Dermis microvascular lymphatic vessel endothelial cell (primary cell): ENCODE data around the gene GLOD5. TPM values are rescaled to one million over a fixed set of nuclear protein-coding genes. Genes with fewer than 3 reads are reported as not detected.
"Not testable (repeated sequence)": the region's sequence is repeated elsewhere in the genome, so short reads cannot be mapped to it uniquely, and the experiment has no call there.

ENCODE experiments used
- DNase-seq, 2 donors: peaks; one replicate each; pipeline versions ENCODE4 v3.0.0 to v3.0.0-alpha.2; 2010; ENCODE audit warnings: low read depth in 2 of 2
- total RNA-seq: library from RNA; depleted of rRNA; stranded (reverse); fragments of >200 nt; gene quantifications from 2 replicates; pipeline ENCODE4 v1.2.1, GENCODE V29; 2014

Gene GLOD5
- total RNA-seq, 1 donor from 2014 or later = not detected

DNA sequence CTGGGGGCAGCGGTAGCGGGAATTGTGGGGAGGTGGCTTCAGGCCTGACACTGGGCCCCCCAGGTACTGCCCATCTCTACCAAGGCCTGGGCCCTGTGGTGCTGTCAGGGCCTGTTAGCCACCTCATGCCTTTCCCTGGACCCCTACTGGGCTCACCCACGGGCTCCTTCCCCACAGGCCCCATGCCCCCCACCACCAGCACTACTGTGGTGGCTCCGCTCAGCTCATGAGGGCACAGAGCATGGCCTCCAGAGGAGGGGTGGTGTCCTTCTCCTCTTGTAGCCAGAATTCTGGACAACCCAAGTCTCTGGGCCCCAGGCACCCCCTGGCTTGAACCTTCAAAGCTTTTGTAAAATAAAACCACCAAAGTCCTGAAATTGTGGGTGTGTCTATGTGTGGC is 32.4 kb downstream of the GLOD5 start:
- DNase-seq = no peak

DNA sequence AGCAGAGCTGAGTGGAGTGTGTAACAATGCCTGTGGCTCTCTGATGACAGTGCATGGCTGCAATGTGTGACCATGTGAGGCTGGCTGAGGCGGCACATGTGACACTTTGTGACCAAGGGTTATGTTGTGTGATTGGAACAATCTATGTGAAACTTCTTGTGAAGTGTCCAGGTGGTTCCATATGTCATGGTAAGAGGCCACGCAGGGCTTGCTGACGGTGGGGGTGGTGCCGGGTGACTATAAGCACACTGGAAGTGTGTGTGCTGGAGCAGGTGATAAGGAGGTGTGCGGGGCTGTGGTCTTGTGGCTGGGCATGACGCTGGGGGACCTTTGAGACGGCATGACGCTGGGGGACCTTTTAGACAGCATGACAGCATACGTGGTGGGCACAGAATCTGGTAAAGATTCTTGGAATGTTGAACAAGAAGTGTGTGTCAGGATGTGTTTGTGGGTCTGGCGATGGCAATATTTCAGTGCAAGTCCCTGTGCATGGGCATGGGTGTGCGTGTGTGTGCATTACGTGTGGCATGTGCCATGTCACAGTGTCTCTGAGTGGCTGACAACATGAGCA is 32.9 kb downstream of the GLOD5 start:
- no peak for DNase-seq

DNA sequence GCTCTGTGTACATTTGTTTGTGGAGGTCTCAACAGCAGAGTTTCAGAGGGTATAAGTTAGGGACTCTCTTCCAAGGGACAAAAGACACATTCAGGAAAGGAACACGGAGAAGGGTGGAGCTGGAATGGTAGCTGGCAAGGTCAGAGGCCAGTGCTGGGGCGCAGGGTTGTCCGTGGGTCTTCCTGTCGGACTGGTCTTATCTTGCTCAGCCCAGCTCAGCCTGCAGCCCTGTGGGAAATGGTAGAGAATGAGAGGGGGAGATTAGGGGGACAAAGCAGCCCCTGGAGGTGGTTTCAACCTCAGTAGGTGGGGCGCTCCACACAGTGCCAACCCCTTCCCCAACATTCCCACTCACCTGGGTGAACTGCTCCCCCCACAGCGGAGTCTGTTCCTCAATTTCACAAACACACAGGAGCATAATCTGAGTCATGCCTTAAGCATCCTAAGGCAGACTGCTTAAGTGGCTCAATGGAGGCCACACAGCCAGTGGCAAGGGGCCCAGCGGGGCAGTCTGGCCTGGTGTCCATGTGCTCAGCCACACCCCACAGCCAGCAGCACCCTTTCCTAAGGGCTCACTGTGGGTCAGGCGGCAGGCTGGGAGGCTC is 33.5 kb downstream of the GLOD5 start:
- no peak for DNase-seq

DNA sequence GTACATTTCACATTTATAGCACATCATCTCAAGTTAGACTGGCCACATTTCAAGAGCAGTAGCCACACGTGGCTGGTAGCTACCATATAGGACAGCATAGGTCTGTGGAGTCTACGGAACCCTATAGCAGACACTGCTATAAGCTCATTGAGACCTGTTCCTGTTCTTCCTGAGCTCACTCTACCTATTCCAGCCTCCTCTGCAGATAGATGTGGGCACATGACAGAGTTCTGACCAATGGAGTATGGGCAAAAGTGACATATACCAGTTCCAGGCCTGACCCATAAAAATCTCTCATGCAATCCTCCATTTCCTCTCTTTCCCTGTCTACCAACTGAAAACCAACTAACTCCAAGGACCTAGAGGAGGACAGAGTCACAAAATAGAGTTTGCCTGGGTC is 36.8 kb downstream of the GLOD5 start:
- DNase-seq = no peak

DNA sequence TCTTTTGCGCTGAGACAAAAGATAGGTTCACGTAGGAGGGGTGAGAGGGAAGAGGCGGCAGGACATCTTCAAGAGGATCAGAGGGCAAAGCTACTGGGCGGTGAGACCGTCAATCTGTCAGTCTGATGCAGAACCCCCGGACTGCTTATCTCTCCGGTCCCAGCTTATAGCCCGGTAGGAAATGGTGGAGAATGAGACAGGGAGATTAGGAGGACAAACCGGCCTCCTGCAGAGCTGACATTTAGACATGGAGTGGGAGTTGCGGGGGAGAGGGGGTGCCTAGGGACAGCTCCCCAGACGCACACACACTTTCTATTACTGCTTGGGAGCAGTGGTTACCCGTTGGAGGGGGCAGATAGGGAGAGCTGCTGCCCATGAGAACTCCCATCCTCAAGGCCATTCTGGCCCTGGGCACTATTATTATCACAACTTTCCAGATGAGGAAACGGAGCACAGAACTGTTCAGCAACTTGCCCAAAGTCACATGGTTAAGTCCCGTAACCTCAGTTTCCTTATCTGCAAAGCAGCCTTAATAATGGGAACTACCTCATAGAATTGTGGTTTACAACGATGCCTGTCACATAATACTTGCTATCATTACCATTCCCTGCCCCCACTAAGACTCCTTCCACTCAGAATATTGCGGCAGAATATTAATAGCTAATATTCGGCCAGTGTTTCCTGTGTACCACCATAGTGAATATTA is 39.2 kb downstream of the GLOD5 start:
- no peak for DNase-seq

DNA sequence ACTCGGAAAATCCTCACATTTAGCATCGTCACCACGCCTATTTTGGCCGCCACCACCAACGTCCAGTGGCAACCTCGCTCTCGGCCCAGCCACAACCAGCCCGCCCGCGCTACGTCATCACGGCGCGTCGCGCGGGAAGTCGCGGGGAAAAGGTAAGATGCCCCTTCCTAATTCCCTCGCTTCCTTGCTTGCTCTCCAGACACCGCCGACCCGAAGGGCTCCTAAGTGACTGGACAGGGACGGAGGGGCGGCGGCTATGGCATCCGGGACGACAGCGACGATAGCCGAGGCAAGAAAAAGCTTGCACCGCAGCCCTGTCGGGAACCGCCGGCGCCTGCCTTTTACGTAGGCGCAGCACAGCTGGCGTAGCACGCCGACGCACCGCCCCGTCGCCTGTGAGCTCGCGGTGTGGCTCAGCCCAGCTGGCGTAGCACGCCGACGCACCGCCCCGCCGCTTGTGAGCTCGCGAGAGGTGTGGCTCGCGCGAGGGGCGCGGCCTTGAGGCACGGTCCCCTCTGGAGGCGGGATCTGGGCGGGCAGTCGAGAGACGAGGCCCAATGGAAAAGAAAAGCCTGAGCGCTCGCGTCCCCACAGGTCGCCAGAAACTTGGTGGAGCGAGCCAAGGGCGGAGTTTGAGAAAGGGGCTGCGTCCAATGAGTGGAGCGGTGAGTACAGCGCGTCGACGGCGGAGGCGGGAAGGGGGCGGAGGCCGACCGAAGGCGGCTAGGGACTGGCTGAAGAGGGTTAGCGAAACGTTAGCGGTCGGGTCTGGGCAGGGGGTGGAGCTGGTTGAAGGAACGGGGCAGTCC is 39.9 kb downstream of the GLOD5 start, which contains the start of gene HDAC6:
Gene HDAC6, plus strand, starts transcription at position 788 of the 809 bp plus-strand sequence. CDS start 626 bp downstream, outside the sequence.
- DNase-seq = peak; percentile 96 to 99

DNA sequence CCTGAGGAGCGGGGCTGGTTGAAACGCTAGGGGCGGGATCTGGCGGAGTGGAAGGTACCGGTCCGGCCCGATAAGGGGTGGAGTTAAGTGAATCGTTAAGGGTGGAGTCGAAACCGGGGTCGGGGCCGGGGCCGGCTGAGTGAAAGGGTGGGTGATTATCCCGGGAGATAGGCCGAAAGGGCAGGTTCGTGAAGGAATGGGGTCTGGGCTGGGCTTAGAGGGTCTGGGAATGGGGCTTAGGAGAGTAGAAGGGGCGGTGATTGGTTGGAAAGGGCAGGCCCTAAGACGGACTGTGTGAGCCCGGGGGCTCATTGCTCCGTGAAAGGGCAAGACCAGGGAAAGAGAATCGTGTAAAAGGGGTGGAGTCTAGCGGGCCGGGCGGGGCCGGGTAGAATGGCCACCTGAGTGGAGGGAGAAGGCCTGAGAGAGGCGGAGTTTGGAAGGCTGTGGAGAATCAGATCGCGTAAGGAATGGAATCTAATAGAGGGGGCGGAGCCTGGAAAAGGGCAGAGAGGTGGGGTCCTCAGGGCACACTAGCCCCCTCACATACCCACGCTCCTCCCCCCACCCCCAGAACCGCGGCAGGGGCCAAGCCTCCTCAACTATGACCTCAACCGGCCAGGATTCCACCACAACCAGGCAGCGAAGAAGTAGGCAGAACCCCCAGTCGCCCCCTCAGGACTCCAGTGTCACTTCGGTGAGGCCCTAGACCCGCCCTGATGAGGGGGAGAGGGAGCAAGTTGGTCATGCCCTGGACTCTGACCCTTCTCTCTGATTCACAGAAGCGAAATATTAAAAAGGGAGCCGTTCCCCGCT is 40.8 kb downstream of the GLOD5 start:
- peak; percentile 54 to 85 for DNase-seq

DNA sequence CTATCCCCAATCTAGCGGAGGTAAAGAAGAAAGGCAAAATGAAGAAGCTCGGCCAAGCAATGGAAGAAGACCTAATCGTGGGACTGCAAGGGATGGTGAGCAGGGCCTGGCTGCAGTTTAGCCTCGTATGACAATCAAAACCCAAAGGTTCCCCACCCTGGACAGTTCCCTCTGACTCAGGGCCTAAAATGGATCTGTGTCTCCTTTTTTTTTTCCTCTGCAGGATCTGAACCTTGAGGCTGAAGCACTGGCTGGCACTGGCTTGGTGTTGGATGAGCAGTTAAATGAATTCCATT is 41.3 kb downstream of the GLOD5 start:
- DNase-seq = no peak

DNA sequence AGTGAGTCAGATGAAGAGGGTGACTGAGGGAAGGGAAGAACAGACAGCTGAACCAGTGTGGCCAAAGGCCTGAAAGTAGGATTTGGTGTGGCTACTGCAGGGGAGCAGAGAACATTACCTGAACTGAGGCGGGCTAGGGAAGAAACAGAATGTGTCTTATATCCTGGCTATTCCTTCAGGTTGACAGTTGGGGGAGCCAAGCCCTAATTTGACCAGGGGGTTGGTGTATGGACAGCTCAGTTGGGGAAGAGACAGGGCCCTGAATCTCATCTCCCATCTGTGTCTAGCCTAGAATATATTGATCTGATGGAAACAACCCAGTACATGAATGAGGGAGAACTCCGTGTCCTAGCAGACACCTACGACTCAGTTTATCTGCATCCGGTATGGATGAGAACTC is 44.5 kb downstream of the GLOD5 start:
- no peak for DNase-seq

DNA sequence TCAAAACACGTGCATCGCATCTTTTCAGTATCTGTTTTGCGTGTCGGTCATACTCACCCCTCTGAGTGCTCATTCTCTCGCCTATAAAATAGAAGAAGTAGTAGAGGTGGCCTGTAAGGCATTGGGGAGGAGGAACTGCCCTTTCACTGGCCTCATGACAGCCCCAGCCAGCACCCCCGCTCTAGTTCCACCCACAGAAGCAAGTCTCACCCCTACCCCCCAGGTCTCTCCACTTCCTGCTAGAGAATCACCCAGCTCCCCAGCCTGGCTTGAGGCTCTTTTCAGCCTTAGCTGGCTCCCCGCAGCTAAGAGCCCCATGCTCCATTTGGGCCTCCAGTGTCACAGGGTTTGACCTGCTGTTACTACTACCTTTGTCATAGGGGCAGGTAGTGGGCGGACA is 52.1 kb downstream of the GLOD5 start:
- DNase-seq = no peak

DNA sequence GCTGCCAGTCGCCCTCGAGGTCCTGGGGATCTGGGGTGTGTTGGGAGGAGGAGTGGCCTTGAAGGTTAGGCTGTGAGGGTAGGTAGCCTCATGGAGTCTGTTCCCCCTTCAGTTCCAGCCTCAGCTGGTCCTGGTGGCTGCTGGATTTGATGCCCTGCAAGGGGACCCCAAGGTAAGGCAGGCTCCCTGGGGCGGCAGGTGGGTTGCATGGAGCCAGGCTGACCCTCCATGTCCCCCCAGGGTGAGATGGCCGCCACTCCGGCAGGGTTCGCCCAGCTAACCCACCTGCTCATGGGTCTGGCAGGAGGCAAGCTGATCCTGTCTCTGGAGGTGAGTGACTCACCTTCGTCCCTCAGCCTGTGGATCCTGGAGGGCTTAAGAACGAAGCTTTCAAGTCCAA is 53.2 kb downstream of the GLOD5 start:
- DNase-seq = no peak

DNA sequence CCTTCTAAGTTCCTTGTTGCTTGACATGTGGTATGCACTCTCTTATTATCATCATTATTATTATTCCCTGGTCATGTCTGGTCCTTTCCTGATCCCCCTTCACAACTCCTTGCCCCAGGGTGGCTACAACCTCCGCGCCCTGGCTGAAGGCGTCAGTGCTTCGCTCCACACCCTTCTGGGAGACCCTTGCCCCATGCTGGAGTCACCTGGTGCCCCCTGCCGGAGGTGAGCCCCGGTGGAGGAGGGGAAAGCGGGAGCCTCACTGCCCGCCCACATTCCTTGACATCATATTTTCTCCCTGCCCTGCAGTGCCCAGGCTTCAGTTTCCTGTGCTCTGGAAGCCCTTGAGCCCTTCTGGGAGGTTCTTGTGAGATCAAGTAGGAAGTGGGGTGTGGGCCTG is 53.7 kb downstream of the GLOD5 start:
- DNase-seq = no peak

DNA sequence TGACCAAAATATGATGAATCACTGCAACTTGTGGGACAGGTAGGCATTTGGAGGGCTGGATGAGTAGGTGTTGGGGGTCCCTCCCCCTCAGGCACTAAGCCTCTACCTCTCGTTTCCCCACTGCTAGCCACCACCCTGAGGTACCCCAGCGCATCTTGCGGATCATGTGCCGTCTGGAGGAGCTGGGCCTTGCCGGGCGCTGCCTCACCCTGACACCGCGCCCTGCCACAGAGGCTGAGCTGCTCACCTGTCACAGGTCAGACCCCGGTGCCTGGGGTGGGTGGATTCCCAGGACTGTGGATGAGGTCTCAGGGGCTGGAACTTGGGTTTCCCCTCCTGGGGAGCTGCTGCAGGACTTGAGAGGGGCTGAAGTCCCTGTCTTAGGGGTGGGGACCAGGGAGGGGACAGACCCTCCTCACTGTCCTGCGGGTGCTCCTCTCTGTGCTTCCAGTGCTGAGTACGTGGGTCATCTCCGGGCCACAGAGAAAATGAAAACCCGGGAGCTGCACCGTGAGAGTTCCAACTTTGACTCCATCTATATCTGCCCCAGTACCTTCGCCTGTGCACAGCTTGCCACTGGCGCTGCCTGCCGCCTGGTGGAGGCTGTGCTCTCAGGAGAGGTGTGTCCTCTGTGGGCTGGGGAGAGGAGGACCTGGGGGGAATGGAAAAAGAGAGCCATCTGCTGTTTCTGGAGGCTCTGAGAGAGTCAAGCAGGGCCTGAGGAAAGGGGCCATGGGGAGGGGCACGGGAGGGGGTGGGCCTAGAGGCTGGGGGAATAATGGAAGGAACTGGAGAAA is 54.7 kb downstream of the GLOD5 start:
- no peak for DNase-seq

DNA sequence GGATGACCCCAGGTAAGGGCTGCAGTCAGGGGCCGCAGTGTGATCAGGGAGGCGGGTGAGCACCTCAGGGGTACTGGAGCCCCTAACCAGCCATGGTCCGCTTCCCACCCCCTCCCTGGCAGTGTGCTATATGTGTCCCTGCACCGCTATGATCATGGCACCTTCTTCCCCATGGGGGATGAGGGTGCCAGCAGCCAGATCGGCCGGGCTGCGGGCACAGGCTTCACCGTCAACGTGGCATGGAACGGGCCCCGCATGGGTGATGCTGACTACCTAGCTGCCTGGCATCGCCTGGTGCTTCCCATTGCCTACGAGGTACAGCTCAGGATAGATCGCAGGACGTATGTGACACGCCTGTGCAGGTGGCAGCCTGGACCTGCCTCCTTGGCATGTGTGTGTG is 56.6 kb downstream of the GLOD5 start:
- DNase-seq = no peak

DNA sequence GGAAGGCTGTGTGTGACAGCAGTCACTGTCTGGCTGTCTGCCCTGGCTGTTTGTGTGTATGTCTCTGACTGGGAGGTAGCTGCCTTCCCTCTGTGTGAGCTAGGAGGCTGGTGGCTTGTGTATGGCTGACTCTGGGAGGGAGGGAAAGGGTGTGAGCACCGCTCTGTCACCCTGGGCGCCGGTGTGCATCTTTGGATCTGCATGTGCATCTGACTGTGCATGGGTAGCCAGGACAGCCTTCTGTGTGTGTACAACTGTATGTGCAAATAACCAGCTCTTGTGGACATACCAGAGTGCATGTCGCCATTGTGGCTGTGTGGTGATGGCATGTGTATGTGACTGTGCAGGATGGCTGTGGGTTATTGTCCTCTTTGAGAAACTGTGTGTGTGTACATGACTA is 57.3 kb downstream of the GLOD5 start:
- DNase-seq = no peak

DNA sequence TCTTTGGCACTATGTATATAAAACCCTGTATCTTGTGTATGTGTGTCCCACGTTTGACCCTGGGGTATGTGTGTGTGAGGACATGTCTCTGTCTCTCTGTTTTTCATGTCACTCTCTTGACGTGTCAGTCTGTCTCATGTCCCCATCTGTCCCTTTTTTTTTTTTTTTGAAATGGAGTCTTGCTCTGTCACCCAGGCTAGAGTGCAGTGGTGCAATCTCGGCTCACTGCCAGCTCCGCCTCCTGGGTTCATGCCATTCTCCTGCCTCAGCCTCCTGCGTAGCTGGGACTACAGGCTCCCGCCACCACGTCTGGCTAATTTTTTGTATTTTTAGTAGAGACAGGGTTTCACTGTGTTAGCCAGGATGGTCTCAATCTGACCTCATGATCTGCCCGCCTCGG is 57.8 kb downstream of the GLOD5 start:
- DNase-seq = not testable (repeated sequence)

DNA sequence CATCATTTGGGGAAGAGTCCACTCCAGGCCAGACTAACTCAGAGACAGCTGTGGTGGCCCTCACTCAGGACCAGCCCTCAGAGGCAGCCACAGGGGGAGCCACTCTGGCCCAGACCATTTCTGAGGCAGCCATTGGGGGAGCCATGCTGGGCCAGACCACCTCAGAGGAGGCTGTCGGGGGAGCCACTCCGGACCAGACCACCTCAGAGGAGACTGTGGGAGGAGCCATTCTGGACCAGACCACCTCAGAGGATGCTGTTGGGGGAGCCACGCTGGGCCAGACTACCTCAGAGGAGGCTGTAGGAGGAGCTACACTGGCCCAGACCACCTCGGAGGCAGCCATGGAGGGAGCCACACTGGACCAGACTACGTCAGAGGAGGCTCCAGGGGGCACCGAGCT is 61.5 kb downstream of the GLOD5 start:
- DNase-seq = no peak
